Kidney (tissue), 14 donors: ENCODE results near the gene GUK1. TPM values are rescaled to one million over a fixed set of nuclear protein-coding genes. Genes with fewer than 3 reads are reported as not detected.

ENCODE experiments used
- DNase-seq, 5 donors: peaks; one replicate each; pipeline ENCODE4 v3.0.0-alpha.2; 2013 to 2020
- FAIRE-seq: peaks from 2 replicates; lab custom pipeline; 2012; peaks lifted over from hg19 to GRCh38; lab: Jason Lieb, UNC
- H3K27ac ChIP-seq, 2 donors: one replicate each; pipeline ENCODE4 v1.7.0; 2013; ENCODE audit warnings: low read depth in 2 of 2, low read length in 2 of 2, inconsistent platforms in 1 of 2
- H3K27me3 ChIP-seq: one replicate; pipeline ENCODE4 v1.7.1; 2013; ENCODE audit warnings: low read length, inconsistent platforms; ENCODE audit not compliant: control insufficient read depth, insufficient read depth
- H3K36me3 ChIP-seq, 3 donors: one replicate each; pipeline versions ENCODE4 v1.7.0 to v1.7.1; 2013; ENCODE audit warnings: low read length in 3 of 3, control low read depth in 1 of 3, inconsistent platforms in 1 of 3; ENCODE audit not compliant: insufficient read depth in 3 of 3, control insufficient read depth in 2 of 3
- H3K4me1 ChIP-seq, 3 donors: one replicate each; pipeline versions ENCODE4 v1.7.0 to v1.7.1; 2013; ENCODE audit warnings: low read length in 3 of 3, inconsistent platforms in 1 of 3, low read depth in 1 of 3; ENCODE audit not compliant: control insufficient read depth in 2 of 3, insufficient read depth in 2 of 3
- H3K4me3 ChIP-seq, 3 donors: one replicate each; pipeline versions ENCODE4 v1.7.0 to v1.8.1; 2013; ENCODE audit warnings: low read length in 3 of 3, control low read depth in 1 of 3, inconsistent platforms in 1 of 3
- H3K9ac ChIP-seq, 3 donors: one replicate each; pipeline versions ENCODE4 v1.7.0 to v1.7.1; 2013; ENCODE audit warnings: low read length in 3 of 3, control low read depth in 1 of 3, inconsistent platforms in 1 of 3
- H3K9me3 ChIP-seq, 3 donors: one replicate each; pipeline versions ENCODE4 v1.7.0 to v1.7.1; 2013; ENCODE audit warnings: low read length in 3 of 3, control low read depth in 1 of 3, inconsistent platforms in 1 of 3; ENCODE audit not compliant: control insufficient read depth in 2 of 3, insufficient read depth in 1 of 3
- CTCF ChIP-seq: IDR thresholded peaks from 3 replicates; pipeline ENCODE4 v1.5.1; 2012; ENCODE audit warnings: mild to moderate bottlenecking, moderate library complexity, borderline replicate concordance; ENCODE audit not compliant: insufficient read depth; ENCODE audit errors: extremely low read depth
- intact Hi-C: fragments of 100-400 bp; cut with DNase I; formaldehyde crosslinking; loops from one replicate; pipeline ENCODE4 v1.11.1; 2022
- polyA plus RNA-seq: library from polyadenylated mRNA; stranded (reverse); fragments of 350-450 nt; fragmentation: Illumina TruSeq; extraction: RNeasy Lipid Tissue Mini Kit (QIAGEN cat#74804); gene quantifications from one replicate; pipeline ENCODE4 v1.2.3, GENCODE V29; 2014; ENCODE audit warnings: low read depth, low replicate concordance; ENCODE audit not compliant: insufficient read depth
- total RNA-seq: library from RNA; stranded (reverse); fragmentation: NEBNext Ultra II Directional; extraction: Animal tissue kit (Norgen Biotek cat#: 25700); gene quantifications from one replicate; pipeline ENCODE4 v1.2.1, GENCODE V29; 2021
- donor health status: control.
- donor health status: control.
- donor health status: control.
- donor health status: control.
- donor health status: control.
- donor health status: DM: yes; HTN: yes; CAD: no.
- donor health status: Normal renal cell carcinoma (clear cell type).

Gene GUK1
- total and polyA plus RNA-seq, 2 donors from 2014 or later, result 221 to 410 TPM

GRCh38 chr1:228112167-228112566 lies 27.9 kb upstream of the GUK1 start:
- FAIRE-seq, result no peak
- intact Hi-C loops, result no loop called here

GRCh38 chr1:228112617-228113016 lies 27.5 kb upstream of the GUK1 start:
- no peak for FAIRE-seq
- H3K27ac ChIP-seq, result no peak overlapping the region
- H3K9ac ChIP-seq, result no peak overlapping the region
- intact Hi-C loops, result no loop called here
- peaks cover 0 to 17% (median 0%) of the 10 kb centered on the region in 3 donors for H3K4me1 ChIP-seq
- no peak overlapping the region for H3K4me3 ChIP-seq
- H3K27me3 ChIP-seq, result no peaks in the 10 kb centered on the region
- no peak for TF ChIP-seq CTCF
- no peaks in the 10 kb centered on the region for H3K9me3 ChIP-seq
- no peaks in the 10 kb centered on the region for H3K36me3 ChIP-seq
- DNase-seq, result no peak

More at GRCh38 chr1:228112167-228112566, 27.9 kb upstream of the GUK1 start:
- Histone ChIP-seq H3K27ac (no peak overlapping the region), H3K4me3 (no peak overlapping the region), H3K36me3 (no peaks in the 10 kb centered on the region), H3K27me3 (no peaks in the 10 kb centered on the region), H3K4me1 (peaks cover 0 to 17% (median 0%) of the 10 kb centered on the region in 3 donors), H3K9ac (no peak overlapping the region), H3K9me3 (no peaks in the 10 kb centered on the region)
- no peak for TF ChIP-seq CTCF
- no peak for DNase-seq

- Histone ChIP-seq H3K4me3 (no peak overlapping the region), H3K27ac (no peak overlapping the region), H3K27me3 (no peaks in the 10 kb centered on the region), H3K4me1 (peaks cover 0 to 4% (median 0%) of the 10 kb centered on the region in 3 donors), H3K9me3 (no peaks in the 10 kb centered on the region), H3K9ac (no peak overlapping the region), H3K36me3 (no peaks in the 10 kb centered on the region)
- no peak for TF ChIP-seq CTCF
- DNase-seq (no peak), FAIRE-seq (no peak)
- intact Hi-C loops, result no loop called here
Observed at GRCh38 chr1:228114827-228115226, 25.3 kb upstream of the GUK1 start.

- intact Hi-C loops, result no loop called here
- DNase-seq, result no peak
- Histone ChIP-seq H3K27ac (no peak overlapping the region), H3K4me3 (no peak overlapping the region), H3K4me1 (no peaks in the 10 kb centered on the region), H3K27me3 (no peaks in the 10 kb centered on the region), H3K9me3 (no peaks in the 10 kb centered on the region), H3K9ac (no peak overlapping the region), H3K36me3 (no peaks in the 10 kb centered on the region)
- TF ChIP-seq CTCF, result no peak
- FAIRE-seq, result no peak
Observed at GRCh38 chr1:228117335-228117734, 22.7 kb upstream of the GUK1 start.
